Choroid plexus epithelial cell (primary cell): Measurements from ENCODE around the gene DNAH14.
"Not testable (repeated sequence)": the region's sequence is repeated elsewhere in the genome, so short reads cannot be mapped to it uniquely, and the experiment has no call there.

Experiments
- DNase-seq: peaks from one replicate; pipeline ENCODE4 v3.0.0-alpha.2; 2010; ENCODE audit warnings: low read depth
- H3K4me3 ChIP-seq: 2 replicates; pipeline ENCODE4 v1.5.1; 2011; ENCODE audit warnings: low read depth, mild to moderate bottlenecking, control low read depth, low read length, moderate library complexity
- TF ChIP-seq, protein P1 (sequence below): conservative IDR thresholded peaks from 2 replicates; pipeline ENCODE4 v1.5.1; 2011; ENCODE audit warnings: low read depth, mild to moderate bottlenecking, control low read depth, inconsistent platforms, low read length, moderate library complexity

DNAH14 gene

DNA sequence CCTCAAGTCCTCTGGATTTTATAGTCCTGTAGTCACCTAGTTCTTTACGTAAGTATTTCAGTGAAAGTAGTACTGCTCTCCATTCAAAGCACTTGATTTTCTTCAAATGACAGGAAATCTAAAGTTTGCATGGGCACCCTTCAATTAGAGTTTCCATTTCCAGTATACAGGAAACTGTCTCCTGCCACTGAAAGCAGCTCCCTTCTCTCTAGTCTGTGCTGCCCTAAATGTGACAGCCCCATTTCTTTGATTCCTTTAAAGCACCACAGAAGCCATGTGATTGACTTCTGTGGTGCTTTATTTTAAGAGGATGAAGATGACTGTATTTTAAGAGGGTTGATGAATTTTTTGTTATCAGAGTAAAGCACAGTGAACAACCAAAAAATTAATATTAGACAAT is 226.1 kb downstream of the DNAH14 start:
- H3K4me3 ChIP-seq: no peak overlapping the region
- DNase-seq: no peak
- TF ChIP-seq, protein P1, sequence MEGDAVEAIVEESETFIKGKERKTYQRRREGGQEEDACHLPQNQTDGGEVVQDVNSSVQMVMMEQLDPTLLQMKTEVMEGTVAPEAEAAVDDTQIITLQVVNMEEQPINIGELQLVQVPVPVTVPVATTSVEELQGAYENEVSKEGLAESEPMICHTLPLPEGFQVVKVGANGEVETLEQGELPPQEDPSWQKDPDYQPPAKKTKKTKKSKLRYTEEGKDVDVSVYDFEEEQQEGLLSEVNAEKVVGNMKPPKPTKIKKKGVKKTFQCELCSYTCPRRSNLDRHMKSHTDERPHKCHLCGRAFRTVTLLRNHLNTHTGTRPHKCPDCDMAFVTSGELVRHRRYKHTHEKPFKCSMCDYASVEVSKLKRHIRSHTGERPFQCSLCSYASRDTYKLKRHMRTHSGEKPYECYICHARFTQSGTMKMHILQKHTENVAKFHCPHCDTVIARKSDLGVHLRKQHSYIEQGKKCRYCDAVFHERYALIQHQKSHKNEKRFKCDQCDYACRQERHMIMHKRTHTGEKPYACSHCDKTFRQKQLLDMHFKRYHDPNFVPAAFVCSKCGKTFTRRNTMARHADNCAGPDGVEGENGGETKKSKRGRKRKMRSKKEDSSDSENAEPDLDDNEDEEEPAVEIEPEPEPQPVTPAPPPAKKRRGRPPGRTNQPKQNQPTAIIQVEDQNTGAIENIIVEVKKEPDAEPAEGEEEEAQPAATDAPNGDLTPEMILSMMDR: no peak

DNA sequence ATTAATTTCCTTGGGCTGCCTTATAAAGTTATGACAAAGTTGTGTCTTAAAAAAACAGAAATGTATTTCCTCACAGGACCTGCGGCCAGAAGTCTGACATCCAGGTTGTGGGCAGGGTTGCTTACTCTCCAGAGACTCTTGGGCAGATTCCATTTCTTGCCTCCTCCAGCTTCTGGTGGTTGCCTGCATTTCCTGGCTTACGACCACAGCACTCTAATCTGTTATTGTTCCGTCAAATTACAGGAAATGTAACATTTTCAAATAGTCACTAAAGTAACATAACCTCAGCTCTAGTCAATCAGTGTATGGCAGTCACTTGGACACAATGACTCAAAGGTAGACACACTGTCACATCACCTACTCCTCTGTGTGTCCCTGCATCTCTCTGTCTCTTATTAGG is 226.8 kb downstream of the DNAH14 start:
- TF ChIP-seq, protein P1: no peak
- DNase-seq: peak; percentile 4
- no peak overlapping the region for H3K4me3 ChIP-seq

DNA sequence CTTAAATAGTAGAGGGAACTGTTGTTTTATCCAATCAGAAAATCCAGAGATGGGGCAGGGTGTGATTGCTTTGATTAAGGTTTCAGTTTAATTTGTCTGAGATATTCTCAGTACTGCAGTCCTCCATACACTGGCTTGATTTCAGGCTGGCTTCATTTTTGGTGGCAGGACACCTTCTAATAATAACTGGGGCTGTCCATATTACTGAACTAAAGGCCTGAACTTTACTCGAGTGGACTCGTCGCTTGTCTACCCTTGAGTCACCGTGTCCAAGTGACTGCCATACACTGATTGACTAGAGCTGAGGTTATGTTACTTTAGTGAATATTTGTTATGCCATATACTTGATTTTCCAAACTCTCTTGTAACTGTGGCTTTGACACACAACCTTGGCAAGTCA is 228.8 kb downstream of the DNAH14 start:
- TF ChIP-seq, protein P1: no peak
- no peak overlapping the region for H3K4me3 ChIP-seq
- DNase-seq: no peak

DNA sequence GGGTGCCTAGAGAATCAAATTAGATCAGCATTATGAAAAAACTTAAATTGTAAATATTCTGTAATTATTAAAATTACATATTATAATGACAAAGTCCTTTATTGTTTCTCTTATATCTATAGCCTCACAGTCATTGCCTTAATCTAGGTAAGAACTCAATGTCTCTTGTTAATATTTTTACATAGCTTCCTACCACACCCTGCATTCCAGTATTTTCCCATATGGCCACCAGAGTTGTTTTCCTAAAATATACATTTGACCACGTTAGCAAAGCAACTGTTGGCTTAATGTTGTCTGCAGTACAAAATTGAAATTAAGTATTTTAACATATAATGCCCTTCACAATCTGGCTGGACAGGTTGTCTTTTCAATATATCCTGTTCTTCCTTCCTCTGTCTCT is 230.3 kb downstream of the DNAH14 start:
- no peak for DNase-seq
- TF ChIP-seq, protein P1: no peak
- H3K4me3 ChIP-seq: no peak overlapping the region

DNA sequence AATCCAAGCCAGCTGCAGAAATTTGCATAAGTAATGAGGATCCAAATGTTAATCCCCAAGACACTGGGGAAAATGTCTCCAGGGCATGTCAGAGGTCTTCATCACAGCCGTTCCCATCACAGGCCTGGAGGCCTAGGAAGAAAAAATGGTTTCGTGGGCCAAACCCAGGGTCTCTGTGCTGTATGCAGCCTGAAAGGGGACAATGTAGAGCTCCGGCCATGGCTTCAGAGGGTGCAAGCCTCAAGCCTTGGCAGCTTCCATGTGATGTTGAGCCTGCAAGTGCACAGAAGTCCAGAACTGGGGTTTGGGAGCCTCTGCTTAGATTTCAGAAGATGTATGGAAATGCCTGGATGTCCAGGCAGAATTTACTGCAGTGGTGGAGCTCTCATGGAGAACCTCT is 247.9 kb downstream of the DNAH14 start:
- not testable (repeated sequence) for DNase-seq, H3K4me3 ChIP-seq

DNA sequence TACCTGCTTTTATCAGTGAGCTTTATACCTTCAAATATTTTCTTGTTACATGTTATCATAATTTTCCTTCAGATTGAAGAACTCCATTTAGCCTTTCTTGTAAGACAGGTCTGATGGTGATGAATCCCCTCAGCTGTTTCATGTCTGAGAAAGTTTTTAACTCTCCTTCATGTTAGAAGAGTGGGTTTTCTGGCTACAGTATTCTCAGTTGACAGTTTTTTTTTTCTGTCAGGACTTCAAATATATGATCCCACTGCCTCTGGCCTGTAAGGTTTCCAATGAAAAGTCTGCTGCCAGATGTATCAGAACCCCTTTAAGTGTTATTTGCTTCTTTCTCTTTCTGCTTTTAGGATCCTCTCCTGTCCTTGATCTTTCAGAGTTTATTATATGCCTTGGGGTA is 250.2 kb downstream of the DNAH14 start:
- TF ChIP-seq, protein P1: no peak
- no peak for DNase-seq
- H3K4me3 ChIP-seq: no peak overlapping the region

DNA sequence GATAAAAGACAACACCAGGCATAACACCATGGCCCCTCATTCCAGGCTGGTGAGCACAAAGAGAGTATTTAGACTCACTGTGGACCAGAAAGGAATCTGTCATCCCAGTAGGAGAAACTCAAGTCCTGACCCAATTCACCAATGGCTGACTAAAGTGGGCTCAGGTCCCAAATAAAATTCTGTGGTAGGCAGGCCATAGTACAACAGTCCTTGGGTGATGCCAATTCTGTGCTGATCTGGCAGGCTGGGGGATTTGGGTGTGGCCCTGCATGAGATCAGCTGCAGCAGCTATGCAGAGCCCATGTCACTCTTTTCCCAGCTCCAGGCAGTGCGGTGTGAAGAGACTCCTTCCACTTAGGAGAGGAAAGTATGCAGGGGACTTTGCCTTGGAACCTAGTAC is 253.2 kb downstream of the DNAH14 start:
- DNase-seq: no peak
- no peak overlapping the region for H3K4me3 ChIP-seq
- TF ChIP-seq, protein P1: no peak
